Gastroesophageal sphincter (tissue), 4 donors: ENCODE measurements around the gene COA5. TPM values are rescaled to one million over a fixed set of nuclear protein-coding genes. Genes with fewer than 3 reads are reported as not detected.

ENCODE experiments used
- ATAC-seq: fragments of 150-250 bp; one replicate; pipeline ENCODE4 v1.9.1; 2016; ENCODE audit warnings: mild to moderate bottlenecking, moderate library complexity
- H3K27ac ChIP-seq, 4 donors: fragments of 200-600 bp; sonication (generic) in 3 of 4; 1 replicate in 3 of 4; 2 replicates in 1 of 4; pipeline ENCODE4 v1.5.1; 2016 to 2019
- H3K27me3 ChIP-seq: fragments of 200-600 bp; sonication (generic); one replicate; pipeline ENCODE4 v1.5.1; 2019
- H3K36me3 ChIP-seq, 2 donors: fragments of 200-600 bp; sonication (generic); one replicate each; pipeline ENCODE4 v1.5.1; 2019; ENCODE audit warnings: control low read depth in 1 of 2
- H3K4me1 ChIP-seq, 3 donors: fragments of 200-600 bp; sonication (generic); 1 replicate in 2 of 3; 2 replicates in 1 of 3; pipeline ENCODE4 v1.5.1; 2016 to 2019; ENCODE audit warnings: control low read depth in 2 of 3
- H3K4me3 ChIP-seq, 2 donors: fragments of 200-600 bp; sonication (generic); one replicate each; pipeline ENCODE4 v1.5.1; 2019; ENCODE audit warnings: mild to moderate bottlenecking in 1 of 2, moderate library complexity in 1 of 2
- H3K9me3 ChIP-seq, 3 donors: fragments of 200-600 bp; sonication (generic); one replicate each; pipeline ENCODE4 v1.5.1; 2017 to 2019; ENCODE audit warnings: control low read depth in 2 of 3
- EP300 ChIP-seq: sonication (generic); formaldehyde crosslinking; IDR thresholded peaks from one replicate; pipeline ENCODE4 v1.6.1; 2017; ENCODE audit warnings: antibody characterized with exemption, mild to moderate bottlenecking
- POLR2A ChIP-seq, 2 donors: fragments of 450-650 bp; IDR thresholded peaks; one replicate each; pipeline ENCODE4 v1.6.1; 2017; ENCODE audit warnings: antibody characterized with exemption in 2 of 2, mild to moderate bottlenecking in 2 of 2, moderate library complexity in 1 of 2
- POLR2AphosphoS5 ChIP-seq: sonication (generic); formaldehyde crosslinking; IDR thresholded peaks from one replicate; pipeline ENCODE4 v1.6.1; 2017; ENCODE audit warnings: antibody characterized with exemption
- WGBS, 2 donors: methylation state at CpG; one replicate each; pipeline ENCODE4 v1.1.5; 2018; ENCODE audit warnings: low coverage in 1 of 2; 5-methylcytosine and 5-hydroxymethylcytosine counted together
- total RNA-seq, 4 donors: library from RNA; depleted of rRNA; stranded (reverse); fragments of >200 nt; gene quantifications; one replicate each; pipeline ENCODE4 v1.1.0, GENCODE V29; 2016
- TF ChIP-seq, protein P1 (sequence below), 4 experiments: fragments of 200-600 bp in 2 of 4; fragments of 450-650 bp in 2 of 4; sonication (generic) in 1 of 4; IDR thresholded peaks; one replicate each; pipeline ENCODE4 v1.5.1; 2017 to 2019; ENCODE audit warnings: antibody characterized with exemption in 4 of 4, mild to moderate bottlenecking in 2 of 4, moderate library complexity in 2 of 4

Gene COA5
- total RNA-seq, 4 donors from 2014 or later = 35.1 to 64.9 (median 42.3) TPM

DNA sequence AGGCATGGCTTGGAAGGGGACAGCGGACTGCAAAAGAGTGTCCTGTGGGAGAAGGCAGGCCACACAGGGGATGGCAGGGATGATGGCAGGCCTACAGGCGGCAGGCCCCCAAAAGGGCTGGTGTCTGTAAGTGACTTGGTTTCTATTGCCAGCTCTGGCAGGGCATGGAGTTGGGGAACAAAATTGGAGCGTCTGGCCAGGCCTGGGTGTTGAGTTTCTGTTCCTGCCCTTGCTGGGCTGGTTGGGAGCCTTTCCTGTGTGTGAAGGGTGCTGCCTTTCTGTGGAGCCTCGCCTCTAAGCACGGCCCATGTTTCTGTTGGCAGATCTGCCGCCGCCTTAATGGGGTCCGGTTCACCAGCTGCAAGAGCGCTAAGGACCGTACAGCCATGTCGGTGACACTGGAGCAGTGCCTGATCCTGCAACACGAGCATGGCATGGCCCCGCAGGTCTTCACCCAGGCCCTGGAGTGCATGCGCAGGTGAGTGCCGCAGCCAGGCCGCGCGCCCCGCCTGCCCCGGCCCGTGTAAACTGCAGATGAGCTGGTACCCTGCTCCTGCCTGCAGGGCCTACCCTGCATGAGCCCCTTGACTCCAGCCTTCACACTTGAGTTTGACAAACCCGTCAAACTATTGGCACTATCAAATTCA, 31.5 kb downstream of the COA5 start:
- Histone ChIP-seq H3K4me3 (no peak overlapping the region), H3K36me3 (peaks cover 0 to 93% of the 10 kb centered on the region in 2 donors), H3K27ac (no peak overlapping the region), H3K4me1 (peaks cover 0 to 9% (median 0%) of the 10 kb centered on the region in 3 donors), H3K9me3 (no peaks in the 10 kb centered on the region), H3K27me3 (no peaks in the 10 kb centered on the region)
- TF ChIP-seq POLR2A (IDR thresholded peaks at IDR 0.05) (no peak), EP300 (no peak), POLR2AphosphoS5 (no peak)
- TF ChIP-seq, protein P1, sequence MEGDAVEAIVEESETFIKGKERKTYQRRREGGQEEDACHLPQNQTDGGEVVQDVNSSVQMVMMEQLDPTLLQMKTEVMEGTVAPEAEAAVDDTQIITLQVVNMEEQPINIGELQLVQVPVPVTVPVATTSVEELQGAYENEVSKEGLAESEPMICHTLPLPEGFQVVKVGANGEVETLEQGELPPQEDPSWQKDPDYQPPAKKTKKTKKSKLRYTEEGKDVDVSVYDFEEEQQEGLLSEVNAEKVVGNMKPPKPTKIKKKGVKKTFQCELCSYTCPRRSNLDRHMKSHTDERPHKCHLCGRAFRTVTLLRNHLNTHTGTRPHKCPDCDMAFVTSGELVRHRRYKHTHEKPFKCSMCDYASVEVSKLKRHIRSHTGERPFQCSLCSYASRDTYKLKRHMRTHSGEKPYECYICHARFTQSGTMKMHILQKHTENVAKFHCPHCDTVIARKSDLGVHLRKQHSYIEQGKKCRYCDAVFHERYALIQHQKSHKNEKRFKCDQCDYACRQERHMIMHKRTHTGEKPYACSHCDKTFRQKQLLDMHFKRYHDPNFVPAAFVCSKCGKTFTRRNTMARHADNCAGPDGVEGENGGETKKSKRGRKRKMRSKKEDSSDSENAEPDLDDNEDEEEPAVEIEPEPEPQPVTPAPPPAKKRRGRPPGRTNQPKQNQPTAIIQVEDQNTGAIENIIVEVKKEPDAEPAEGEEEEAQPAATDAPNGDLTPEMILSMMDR (IDR thresholded peaks at IDR 0.05) = no peak
- 80 to 97% methylated on average over 1 to 7 of the region's 22 CpGs for WGBS, 2 donors
- no peak for ATAC-seq

- Histone ChIP-seq H3K36me3 (peaks cover 0 to 100% of the 10 kb centered on the region in 2 donors), H3K4me3 (no peak overlapping the region), H3K9me3 (no peaks in the 10 kb centered on the region), H3K27me3 (no peaks in the 10 kb centered on the region), H3K4me1 (no peaks in the 10 kb centered on the region), H3K27ac (no peak overlapping the region)
- ATAC-seq = no peak
- 89 to 100% methylated on average over 1 to 3 of the region's 13 CpGs for WGBS, 2 donors
- TF ChIP-seq, protein P1 (IDR thresholded peaks at IDR 0.05) = no peak
- no peak for TF ChIP-seq POLR2AphosphoS5
- TF ChIP-seq EP300 = no peak
- no peak for TF ChIP-seq POLR2A (IDR thresholded peaks at IDR 0.05)
These were observed 34.9 kb downstream of the COA5 start for GRCh38 chr2:98573426-98573825.

DNA sequence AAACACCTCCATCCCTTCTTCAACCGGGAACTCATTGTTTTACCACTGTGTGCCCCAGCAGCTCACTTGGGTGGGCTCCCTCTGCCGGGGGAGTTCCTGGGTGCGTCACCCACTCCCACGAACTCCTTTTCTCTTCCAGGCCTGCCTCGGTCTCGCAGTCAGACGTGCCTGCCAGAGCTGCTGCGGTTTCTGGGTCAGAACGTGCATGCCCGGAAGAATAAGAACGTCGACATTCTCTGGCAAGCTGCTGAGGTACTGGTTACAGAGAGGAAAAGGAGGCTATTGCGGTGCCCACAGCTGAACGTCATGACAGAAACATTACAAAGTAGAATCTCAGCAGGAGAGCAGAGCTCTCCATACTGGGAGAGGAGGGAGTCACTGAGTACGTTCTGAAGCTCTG, 35.6 kb downstream of the COA5 start:
- H3K4me1 ChIP-seq = no peaks in the 10 kb centered on the region
- no peak overlapping the region for H3K27ac ChIP-seq
- no peaks in the 10 kb centered on the region for H3K9me3 ChIP-seq
- H3K27me3 ChIP-seq = no peaks in the 10 kb centered on the region
- WGBS, 2 donors = 62 to 77% methylated on average over 4 to 8 of the region's 15 CpGs
- TF ChIP-seq EP300 (no peak), POLR2A (IDR thresholded peaks at IDR 0.05) (no peak), POLR2AphosphoS5 (no peak)
- TF ChIP-seq, protein P1 (IDR thresholded peaks at IDR 0.05) = no peak
- peaks cover 0 to 100% of the 10 kb centered on the region in 2 donors for H3K36me3 ChIP-seq
- no peak for ATAC-seq
- no peak overlapping the region for H3K4me3 ChIP-seq

DNA sequence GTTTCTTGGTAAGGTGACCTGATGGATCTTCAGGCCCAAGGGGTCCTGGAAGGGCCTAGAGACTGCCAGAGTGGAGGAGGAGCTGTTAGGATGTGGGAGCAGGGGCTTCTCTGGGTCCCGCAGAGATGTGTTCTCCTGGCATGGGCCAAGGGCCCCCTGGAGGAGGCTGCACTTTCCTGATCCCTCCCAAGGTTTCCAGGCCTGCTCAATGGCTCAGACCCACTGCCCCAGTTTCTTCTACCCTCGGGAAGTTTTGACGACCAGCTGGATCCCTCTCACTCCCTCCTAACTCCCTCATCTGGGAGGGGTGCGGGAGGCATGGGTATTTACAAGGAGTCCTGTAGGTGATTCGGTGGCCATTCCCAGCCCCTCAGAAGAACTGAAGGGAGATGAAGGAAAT, 36.1 kb downstream of the COA5 start:
- WGBS, 2 donors = 82 to 92% methylated on average over 2 of the region's 5 CpGs
- no peak for ATAC-seq
- no peak overlapping the region for H3K4me3 ChIP-seq
- H3K36me3 ChIP-seq = peaks cover 0 to 100% of the 10 kb centered on the region in 2 donors
- H3K4me1 ChIP-seq = no peaks in the 10 kb centered on the region
- H3K27me3 ChIP-seq = no peaks in the 10 kb centered on the region
- no peak for TF ChIP-seq POLR2A (IDR thresholded peaks at IDR 0.05)
- TF ChIP-seq, protein P1 (IDR thresholded peaks at IDR 0.05) = no peak
- no peak for TF ChIP-seq POLR2AphosphoS5
- TF ChIP-seq EP300 = no peak
- H3K9me3 ChIP-seq = no peaks in the 10 kb centered on the region
- H3K27ac ChIP-seq = no peak overlapping the region

DNA sequence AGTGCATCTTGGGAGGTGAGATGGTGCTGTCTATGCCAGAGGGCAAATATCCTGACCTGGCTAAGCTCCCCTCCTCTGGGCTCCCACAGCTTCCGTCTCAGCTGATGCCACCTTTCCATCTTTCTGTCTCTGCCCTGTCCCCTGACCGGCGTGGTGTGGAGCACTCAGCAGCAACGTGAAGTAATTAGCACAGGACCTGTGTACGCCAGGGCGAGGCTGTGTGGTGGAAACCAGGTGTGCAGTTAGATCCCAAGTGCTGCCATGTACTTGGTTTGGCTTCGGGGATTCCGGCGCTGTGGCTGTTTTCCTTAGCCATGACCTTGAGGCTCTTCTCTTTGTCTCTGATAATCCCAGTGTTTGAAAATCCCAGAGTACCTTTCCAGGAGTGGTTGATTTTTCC, 36.5 kb downstream of the COA5 start:
- H3K4me3 ChIP-seq = no peak overlapping the region
- TF ChIP-seq, protein P1 (IDR thresholded peaks at IDR 0.05) = no peak
- TF ChIP-seq POLR2A (IDR thresholded peaks at IDR 0.05) (no peak), EP300 (no peak), POLR2AphosphoS5 (no peak)
- no peaks in the 10 kb centered on the region for H3K27me3 ChIP-seq
- no peaks in the 10 kb centered on the region for H3K9me3 ChIP-seq
- H3K36me3 ChIP-seq = peaks cover 0 to 100% of the 10 kb centered on the region in 2 donors
- ATAC-seq = no peak
- H3K27ac ChIP-seq = no peak overlapping the region
- H3K4me1 ChIP-seq = no peaks in the 10 kb centered on the region
- WGBS, 2 donors = 86 to 95% methylated on average over 3 to 6 of the region's 9 CpGs
